Stomach (tissue), 9 donors: ENCODE results near the gene NFILZ. TPM values are rescaled to one million over a fixed set of nuclear protein-coding genes. Genes with fewer than 3 reads are reported as not detected.
"Not testable (repeated sequence)": the region's sequence is repeated elsewhere in the genome, so short reads cannot be mapped to it uniquely, and the experiment has no call there.

Source experiments
- DNase-seq, 2 donors: peaks; one replicate each; pipeline versions ENCODE4 v3.0.0 to v3.0.0-alpha.2; 2013 to 2019
- H3K27ac ChIP-seq, 5 donors: fragments of 200-600 bp in 4 of 5; sonication (generic) in 4 of 5; one replicate each; pipeline ENCODE4 v1.5.1; 2013 to 2019; ENCODE audit warnings: mild to moderate bottlenecking in 1 of 5, moderate library complexity in 1 of 5
- H3K27me3 ChIP-seq, 3 donors: fragments of 200-600 bp; sonication (generic); one replicate each; pipeline ENCODE4 v1.5.1; 2017 to 2019; ENCODE audit warnings: mixed run types in 1 of 3
- H3K36me3 ChIP-seq, 4 donors: fragments of 200-600 bp; sonication (generic); 1 replicate in 3 of 4; 2 replicates in 1 of 4; pipeline ENCODE4 v1.5.1; 2016 to 2019
- H3K4me1 ChIP-seq, 4 donors: fragments of 200-600 bp; sonication (generic); one replicate each; pipeline ENCODE4 v1.5.1; 2016 to 2019
- H3K4me3 ChIP-seq, 4 donors: fragments of 200-600 bp; sonication (generic) in 3 of 4; one replicate each; pipeline ENCODE4 v1.5.1; 2016 to 2019; ENCODE audit warnings: mild to moderate bottlenecking in 1 of 4
- H3K9me3 ChIP-seq, 4 donors: fragments of 200-600 bp; sonication (generic); one replicate each; pipeline ENCODE4 v1.5.1; 2016 to 2019
- EP300 ChIP-seq: sonication (generic); formaldehyde crosslinking; IDR thresholded peaks from one replicate; pipeline ENCODE4 v1.6.1; 2017; ENCODE audit warnings: antibody characterized with exemption
- POLR2A ChIP-seq, 4 donors: fragments of 450-650 bp; IDR thresholded peaks; one replicate each; pipeline ENCODE4 v1.6.1; 2016; ENCODE audit warnings: antibody characterized with exemption in 4 of 4, control low read depth in 2 of 4, mild to moderate bottlenecking in 1 of 4, moderate library complexity in 1 of 4
- POLR2AphosphoS5 ChIP-seq, 3 donors: sonication (generic); formaldehyde crosslinking; IDR thresholded peaks; one replicate each; pipeline ENCODE4 v1.6.1; 2016; ENCODE audit warnings: antibody characterized with exemption in 3 of 3
- WGBS, 5 donors: extraction: QIAGEN DNeasy Blood & Tissue Kit in 3 of 5; methylation state at CpG; one replicate each; pipeline versions ENCODE4 v1.1.5 to v1.1.7; 2013 to 2018; 5-methylcytosine and 5-hydroxymethylcytosine counted together
- intact Hi-C: fragments of 100-400 bp; cut with DNase I; formaldehyde crosslinking; loops from one replicate; pipeline ENCODE4 v1.15.1; 2023; ENCODE audit warnings: low total_unique reads
- polyA plus RNA-seq, 3 donors: library from polyadenylated mRNA; stranded (reverse); fragments of 200-250 nt; gene quantifications; one replicate each; pipeline ENCODE4 v1.2.3, GENCODE V29; 2013
- total RNA-seq, 5 donors: library from RNA; depleted of rRNA; stranded (reverse); fragments of >200 nt; gene quantifications; one replicate each; pipeline versions ENCODE4 v1.1.0 to v1.2.3, GENCODE V29; 2014 to 2016
- TF ChIP-seq, protein P1 (sequence below), 7 experiments: fragments of 450-650 bp in 4 of 7; fragments of 200-600 bp in 3 of 7; sonication (generic) in 3 of 7; IDR thresholded peaks; one replicate each; pipeline ENCODE4 v1.5.1; 2016 to 2019; ENCODE audit warnings: antibody characterized with exemption in 7 of 7, control low read depth in 2 of 7, mild to moderate bottlenecking in 1 of 7
- donor health status: healthy with polysubstance abuse.
- donor health status: Bipolar disorder and iron deficiency.
- donor health status: healthy.

NFILZ gene
- total and polyA plus RNA-seq, 8 donors = not detected

- Histone ChIP-seq H3K27ac (no peak overlapping the region), H3K9me3 (no peaks in the 10 kb centered on the region), H3K4me3 (no peak overlapping the region), H3K4me1 (peaks cover 0 to 21% (median 11%) of the 10 kb centered on the region in 4 donors), H3K27me3 (peaks cover 0 to 26% (median 0%) of the 10 kb centered on the region in 3 donors), H3K36me3 (no peaks in the 10 kb centered on the region)
- no peak for DNase-seq
- TF ChIP-seq, protein P1, sequence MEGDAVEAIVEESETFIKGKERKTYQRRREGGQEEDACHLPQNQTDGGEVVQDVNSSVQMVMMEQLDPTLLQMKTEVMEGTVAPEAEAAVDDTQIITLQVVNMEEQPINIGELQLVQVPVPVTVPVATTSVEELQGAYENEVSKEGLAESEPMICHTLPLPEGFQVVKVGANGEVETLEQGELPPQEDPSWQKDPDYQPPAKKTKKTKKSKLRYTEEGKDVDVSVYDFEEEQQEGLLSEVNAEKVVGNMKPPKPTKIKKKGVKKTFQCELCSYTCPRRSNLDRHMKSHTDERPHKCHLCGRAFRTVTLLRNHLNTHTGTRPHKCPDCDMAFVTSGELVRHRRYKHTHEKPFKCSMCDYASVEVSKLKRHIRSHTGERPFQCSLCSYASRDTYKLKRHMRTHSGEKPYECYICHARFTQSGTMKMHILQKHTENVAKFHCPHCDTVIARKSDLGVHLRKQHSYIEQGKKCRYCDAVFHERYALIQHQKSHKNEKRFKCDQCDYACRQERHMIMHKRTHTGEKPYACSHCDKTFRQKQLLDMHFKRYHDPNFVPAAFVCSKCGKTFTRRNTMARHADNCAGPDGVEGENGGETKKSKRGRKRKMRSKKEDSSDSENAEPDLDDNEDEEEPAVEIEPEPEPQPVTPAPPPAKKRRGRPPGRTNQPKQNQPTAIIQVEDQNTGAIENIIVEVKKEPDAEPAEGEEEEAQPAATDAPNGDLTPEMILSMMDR (IDR thresholded peaks at IDR 0.05) = no peak
- TF ChIP-seq POLR2AphosphoS5 (IDR thresholded peaks at IDR 0.05) = no peak
- TF ChIP-seq EP300 = no peak
- TF ChIP-seq POLR2A (IDR thresholded peaks at IDR 0.05) = no peak
- WGBS, 5 donors = 33 to 54% (median 49%) methylated on average over 6 of the region's 6 CpGs
- intact Hi-C loops = no loop called here
Observed at GRCh38 chr19:8615024-8615423, 15.4 kb upstream of the NFILZ start.

DNA sequence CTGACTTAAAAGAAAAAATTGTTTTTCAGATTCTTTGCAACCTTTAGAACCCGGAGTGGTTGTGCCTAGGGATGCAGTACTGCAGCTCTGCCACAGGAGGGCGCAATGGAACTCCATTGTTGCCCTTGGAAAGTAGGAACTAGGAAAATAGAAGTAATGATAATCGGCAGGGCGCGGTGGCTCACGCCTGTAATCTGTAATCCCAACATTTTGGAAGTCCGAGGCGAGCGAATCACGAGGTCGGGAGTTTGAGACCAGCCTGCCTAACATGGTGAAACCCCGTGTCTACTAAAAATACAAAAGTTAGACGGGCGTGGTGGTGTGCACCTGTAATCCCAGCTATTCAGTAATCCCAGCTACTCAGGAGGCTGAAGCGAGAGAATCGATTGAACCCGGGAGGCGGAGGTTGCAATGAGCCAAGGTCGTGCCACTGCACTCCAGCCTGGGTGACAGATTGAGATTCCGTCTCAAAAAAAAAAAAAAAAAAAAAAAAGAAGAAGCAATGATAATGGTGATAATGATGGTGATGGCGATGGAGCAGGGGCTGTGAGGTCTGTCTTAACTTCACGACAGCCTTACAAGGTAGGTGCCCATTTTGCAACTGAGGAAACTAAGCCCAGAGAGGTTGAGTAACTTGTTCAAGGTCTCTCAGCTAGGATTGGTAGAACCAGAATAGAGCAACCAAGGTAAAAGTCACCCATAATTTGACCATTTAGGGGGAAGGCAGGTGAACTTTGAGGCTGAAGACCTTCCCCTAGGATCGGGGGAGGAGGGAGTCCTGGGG, 14.4 kb upstream of the NFILZ start:
- no peak for TF ChIP-seq EP300
- TF ChIP-seq, protein P1 (IDR thresholded peaks at IDR 0.05) = peak in 5 of 7 experiments; percentile 45 to 86 (median 75)
- WGBS, 5 donors = 35 to 39% (median 37%) methylated on average over 23 of the region's 23 CpGs
- intact Hi-C loops = no loop called here
- Histone ChIP-seq H3K9me3 (no peaks in the 10 kb centered on the region), H3K36me3 (no peaks in the 10 kb centered on the region), H3K27ac (no peak overlapping the region), H3K4me3 (no peak overlapping the region), H3K27me3 (peaks cover 0 to 26% (median 0%) of the 10 kb centered on the region in 3 donors), H3K4me1 (peaks cover 0 to 14% (median 5%) of the 10 kb centered on the region in 4 donors)
- DNase-seq = peak; percentile 45 to 81

- TF ChIP-seq POLR2AphosphoS5 (IDR thresholded peaks at IDR 0.05) = no peak
- TF ChIP-seq EP300 = no peak
- TF ChIP-seq, protein P1 (IDR thresholded peaks at IDR 0.05) = no peak
- TF ChIP-seq POLR2A (IDR thresholded peaks at IDR 0.05) = no peak
- WGBS, 5 donors = 74 to 79% (median 78%) methylated on average over 6 of the region's 6 CpGs
- no peak overlapping the region for H3K4me3 ChIP-seq
- H3K27ac ChIP-seq = no peak overlapping the region
- H3K27me3 ChIP-seq = peaks cover 0 to 28% (median 0%) of the 10 kb centered on the region in 3 donors
- no peak for DNase-seq
- intact Hi-C loops = no loop called here
- no peaks in the 10 kb centered on the region for H3K36me3 ChIP-seq
- peaks cover 0 to 7% (median 1%) of the 10 kb centered on the region in 4 donors for H3K4me1 ChIP-seq
- no peaks in the 10 kb centered on the region for H3K9me3 ChIP-seq
Observed at GRCh38 chr19:8616861-8617260, 13.6 kb upstream of the NFILZ start.

DNA sequence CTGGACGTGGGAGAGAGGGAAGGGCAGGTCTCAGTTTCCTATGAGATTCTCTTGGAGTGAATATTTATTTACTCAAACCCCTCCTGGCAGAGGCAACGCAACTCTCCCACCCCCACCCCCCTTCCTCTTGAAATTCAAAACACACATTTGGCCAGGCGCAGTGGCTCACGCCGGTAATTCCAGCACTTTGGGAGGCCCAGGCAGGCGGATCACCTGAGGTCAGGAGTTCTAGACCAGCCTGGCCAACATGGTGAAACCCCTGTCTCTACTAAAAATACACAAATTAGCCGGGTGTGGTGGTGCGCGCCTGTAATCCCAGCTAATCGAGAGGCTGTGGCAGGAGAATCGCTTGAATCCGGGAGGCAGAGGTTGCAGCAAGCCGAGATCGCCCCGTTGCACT, 13.1 kb upstream of the NFILZ start:
- WGBS, 5 donors = 57 to 70% (median 63%) methylated on average over 15 of the region's 15 CpGs
- not testable (repeated sequence) for DNase-seq

GRCh38 chr19:8617984-8618383, 12.4 kb upstream of the NFILZ start:
- no peaks in the 10 kb centered on the region for H3K9me3 ChIP-seq
- H3K4me1 ChIP-seq = peaks cover 0 to 2% (median 0%) of the 10 kb centered on the region in 4 donors
- intact Hi-C loops = no loop called here

More for the DNA sequence above, 13.1 kb upstream of the NFILZ start:
- H3K36me3 ChIP-seq, intact Hi-C loops, H3K4me1 ChIP-seq, H3K4me3 ChIP-seq, H3K9me3 ChIP-seq, H3K27ac ChIP-seq: not testable (repeated sequence)
- peaks cover 0 to 28% (median 0%) of the 10 kb centered on the region in 3 donors for H3K27me3 ChIP-seq

More at GRCh38 chr19:8617984-8618383, 12.4 kb upstream of the NFILZ start:
- Histone ChIP-seq H3K27ac (no peak overlapping the region), H3K36me3 (no peaks in the 10 kb centered on the region), H3K4me3 (no peak overlapping the region), H3K27me3 (peaks cover 0 to 28% (median 0%) of the 10 kb centered on the region in 3 donors)
- no peak for DNase-seq
- TF ChIP-seq POLR2A (IDR thresholded peaks at IDR 0.05) (no peak), POLR2AphosphoS5 (IDR thresholded peaks at IDR 0.05) (no peak), EP300 (no peak)
- TF ChIP-seq, protein P1 (IDR thresholded peaks at IDR 0.05) = no peak
- 80 to 82% (median 81%) methylated on average over 4 of the region's 4 CpGs for WGBS, 5 donors
